Mesendoderm (in vitro differentiated cells): ENCODE measurements around the gene SNCA.

Experiments used
- DNase-seq: peaks from one replicate; pipeline ENCODE4 v3.0.0; 2013
- H2AK5ac ChIP-seq: 2 replicates; pipeline ENCODE4 v1.6.1; 2013; ENCODE audit warnings: low read length, inconsistent platforms
- H2BK120ac ChIP-seq: 2 replicates; pipeline ENCODE4 v1.6.1; 2013; ENCODE audit warnings: low read depth, mild to moderate bottlenecking, low read length, moderate library complexity, mixed read lengths
- H2BK15ac ChIP-seq: replicated peaks from 2 replicates; pipeline ENCODE4 v1.6.1; 2013; ENCODE audit warnings: low read depth, mild to moderate bottlenecking, moderate library complexity
- H2BK5ac ChIP-seq: 2 replicates; pipeline ENCODE4 v1.6.1; 2013; ENCODE audit warnings: low read length, inconsistent platforms
- H3K18ac ChIP-seq: 2 replicates; pipeline ENCODE4 v1.6.1; 2013; ENCODE audit warnings: mild to moderate bottlenecking, low read length, mixed read lengths
- H3K23ac ChIP-seq: one replicate; pipeline ENCODE4 v1.6.1; 2013; ENCODE audit warnings: low read length
- H3K27ac ChIP-seq: 2 replicates; pipeline ENCODE4 v1.5.1; 2013; ENCODE audit warnings: low read depth, mild to moderate bottlenecking, inconsistent platforms, low read length, moderate library complexity
- H3K27me3 ChIP-seq: 2 replicates; pipeline ENCODE4 v1.6.1; 2013; ENCODE audit warnings: low read length, control low read depth, mild to moderate bottlenecking, inconsistent platforms; ENCODE audit not compliant: insufficient read depth, poor library complexity
- H3K36me3 ChIP-seq: 2 replicates; pipeline ENCODE4 v1.6.1; 2013; ENCODE audit warnings: low read length, inconsistent platforms; ENCODE audit not compliant: control insufficient read depth, insufficient read depth
- H3K4ac ChIP-seq: one replicate; pipeline ENCODE4 v1.6.1; 2013; ENCODE audit warnings: low read depth, mild to moderate bottlenecking, low read length, moderate library complexity
- H3K4me1 ChIP-seq: 2 replicates; pipeline ENCODE4 v1.6.1; 2013; ENCODE audit warnings: low read depth, low read length, inconsistent platforms; ENCODE audit not compliant: control insufficient read depth
- H3K4me2 ChIP-seq: 2 replicates; pipeline ENCODE4 v1.6.1; 2013; ENCODE audit warnings: low read length
- H3K4me3 ChIP-seq: 2 replicates; pipeline ENCODE4 v1.5.1; 2013; ENCODE audit warnings: mild to moderate bottlenecking, low read length
- H3K56ac ChIP-seq: one replicate; pipeline ENCODE4 v1.6.1; 2013; ENCODE audit warnings: low read length
- H3K79me1 ChIP-seq: 2 replicates; pipeline ENCODE4 v1.6.1; 2013; ENCODE audit warnings: low read length, inconsistent platforms
- H3K79me2 ChIP-seq: 2 replicates; pipeline ENCODE4 v1.6.1; 2013; ENCODE audit warnings: mild to moderate bottlenecking, low read length; ENCODE audit not compliant: control insufficient read depth, insufficient read depth
- H3K9ac ChIP-seq: 2 replicates; pipeline ENCODE4 v1.6.1; 2013; ENCODE audit warnings: low read length, inconsistent platforms
- H4K5ac ChIP-seq: one replicate; pipeline ENCODE4 v1.6.1; 2013; ENCODE audit warnings: low read length
- H4K8ac ChIP-seq: one replicate; pipeline ENCODE4 v1.6.1; 2013; ENCODE audit warnings: low read depth, mild to moderate bottlenecking, control low read depth, low read length, moderate library complexity
- WGBS: extraction: QIAGEN DNeasy Blood & Tissue Kit; methylation state at CpG from one replicate; pipeline ENCODE4 v1.1.7; 2013; ENCODE audit warnings: low lambda C conversion rate, missing lambda C conversion rate; ENCODE audit not compliant: insufficient coverage; ENCODE audit errors: extremely low coverage; 5-methylcytosine and 5-hydroxymethylcytosine counted together

SNCA gene

DNA sequence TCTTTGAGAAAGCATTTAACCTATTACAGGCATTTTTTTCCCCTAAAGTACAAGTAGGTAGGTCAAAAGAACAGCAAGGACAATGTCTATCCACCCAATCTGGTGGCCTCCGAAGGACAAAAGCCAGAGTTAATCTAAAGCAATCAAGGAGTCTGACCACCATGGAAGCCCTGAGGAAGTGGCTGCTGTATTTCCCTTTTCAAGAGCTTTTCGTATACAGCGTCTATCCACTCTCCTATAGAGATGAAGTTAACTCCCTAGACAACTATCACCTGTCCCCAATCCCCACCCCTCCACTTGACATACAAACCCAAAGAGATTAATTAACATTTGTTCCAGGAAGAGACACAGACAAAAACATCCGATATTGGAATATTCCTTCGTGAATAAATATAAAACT, 85.5 kb downstream of the SNCA start:
- H2BK15ac ChIP-seq = no peak overlapping the region
- H3K79me2 ChIP-seq = no peaks in the 10 kb centered on the region
- no peak overlapping the region for H3K23ac ChIP-seq
- no peak overlapping the region for H4K5ac ChIP-seq
- DNase-seq = no peak
- H4K8ac ChIP-seq = no peak overlapping the region
- no peak overlapping the region for H3K56ac ChIP-seq
- H3K27ac ChIP-seq = no peak overlapping the region
- H3K36me3 ChIP-seq = no peaks in the 10 kb centered on the region
- no peak overlapping the region for H2AK5ac ChIP-seq
- no peak overlapping the region for H3K9ac ChIP-seq
- no peaks in the 10 kb centered on the region for H3K79me1 ChIP-seq
- no CpG with 5 or more reads among the region's 5 CpGs for WGBS
- H3K18ac ChIP-seq = no peak overlapping the region
- H3K4me2 ChIP-seq = no peak overlapping the region
- no peak overlapping the region for H2BK120ac ChIP-seq
- no peak overlapping the region for H2BK5ac ChIP-seq
- H3K4me3 ChIP-seq = no peak overlapping the region
- H3K4ac ChIP-seq = no peak overlapping the region
- no peaks in the 10 kb centered on the region for H3K27me3 ChIP-seq
- H3K4me1 ChIP-seq = peaks cover 4% of the 10 kb centered on the region

DNA sequence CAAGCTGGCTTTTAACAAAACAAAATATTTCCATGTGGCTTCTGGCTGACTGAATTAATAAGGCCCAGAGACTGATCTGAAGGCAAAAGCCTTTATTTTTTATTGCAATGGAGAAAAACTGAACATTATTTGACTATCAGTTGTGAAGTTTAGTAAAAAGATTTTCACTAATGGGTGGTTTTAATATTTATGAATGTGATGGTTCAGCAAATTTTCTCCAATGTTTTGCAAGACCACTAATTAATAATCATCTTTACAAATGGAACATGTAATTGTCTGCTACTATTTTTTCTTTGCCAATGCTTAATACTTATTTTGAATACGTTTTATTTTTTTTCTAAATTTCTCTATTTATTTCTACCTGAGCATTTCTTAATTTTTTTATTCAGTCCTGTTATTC, 90.6 kb downstream of the SNCA start:
- peaks cover 2% of the 10 kb centered on the region for H3K4me1 ChIP-seq
- no peak overlapping the region for H2BK15ac ChIP-seq
- H3K23ac ChIP-seq = no peak overlapping the region
- H3K36me3 ChIP-seq = no peaks in the 10 kb centered on the region
- no peak overlapping the region for H2AK5ac ChIP-seq
- no peak overlapping the region for H3K4me2 ChIP-seq
- no peak overlapping the region for H2BK120ac ChIP-seq
- H3K79me2 ChIP-seq = no peaks in the 10 kb centered on the region
- H3K4ac ChIP-seq = no peak overlapping the region
- DNase-seq = no peak
- H2BK5ac ChIP-seq = no peak overlapping the region
- no peak overlapping the region for H4K8ac ChIP-seq
- no peaks in the 10 kb centered on the region for H3K27me3 ChIP-seq
- no peak overlapping the region for H3K4me3 ChIP-seq
- H3K79me1 ChIP-seq = no peaks in the 10 kb centered on the region
- H3K27ac ChIP-seq = no peak overlapping the region
- no peak overlapping the region for H4K5ac ChIP-seq
- H3K9ac ChIP-seq = no peak overlapping the region
- no peak overlapping the region for H3K18ac ChIP-seq
- H3K56ac ChIP-seq = no peak overlapping the region
- WGBS = no CpG with 5 or more reads among the region's 1 CpG

DNA sequence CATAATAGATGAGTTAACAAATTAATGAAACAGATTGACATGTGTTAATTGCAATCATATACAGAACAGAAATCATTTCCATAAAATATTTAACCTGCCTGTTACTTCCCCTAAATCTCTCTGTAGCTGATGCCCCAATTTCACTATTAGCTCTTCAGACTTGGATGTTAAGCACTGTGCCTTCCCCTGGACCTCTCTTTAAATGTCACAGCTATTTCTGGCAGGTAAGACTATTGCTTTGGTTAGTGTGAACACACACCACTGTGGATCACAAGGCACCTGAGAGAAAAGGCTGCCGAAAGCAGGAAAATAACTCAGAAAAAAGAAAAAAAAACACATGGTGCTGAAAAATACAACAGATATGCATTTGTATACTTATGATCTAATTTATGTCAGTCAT, 91.3 kb downstream of the SNCA start:
- Histone ChIP-seq H3K4me3 (no peak overlapping the region), H4K5ac (no peak overlapping the region), H3K56ac (no peak overlapping the region), H3K4me2 (no peak overlapping the region), H3K18ac (no peak overlapping the region), H4K8ac (no peak overlapping the region), H2BK120ac (no peak overlapping the region), H3K23ac (no peak overlapping the region), H3K36me3 (no peaks in the 10 kb centered on the region), H2BK15ac (no peak overlapping the region), H3K4ac (no peak overlapping the region), H3K79me1 (no peaks in the 10 kb centered on the region), H3K4me1 (peaks cover 2% of the 10 kb centered on the region), H3K79me2 (no peaks in the 10 kb centered on the region), H2AK5ac (no peak overlapping the region), H3K27me3 (no peaks in the 10 kb centered on the region), H2BK5ac (no peak overlapping the region), H3K27ac (no peak overlapping the region), H3K9ac (no peak overlapping the region)
- WGBS = no CpG with 5 or more reads among the region's 1 CpG
- DNase-seq = no peak

DNA sequence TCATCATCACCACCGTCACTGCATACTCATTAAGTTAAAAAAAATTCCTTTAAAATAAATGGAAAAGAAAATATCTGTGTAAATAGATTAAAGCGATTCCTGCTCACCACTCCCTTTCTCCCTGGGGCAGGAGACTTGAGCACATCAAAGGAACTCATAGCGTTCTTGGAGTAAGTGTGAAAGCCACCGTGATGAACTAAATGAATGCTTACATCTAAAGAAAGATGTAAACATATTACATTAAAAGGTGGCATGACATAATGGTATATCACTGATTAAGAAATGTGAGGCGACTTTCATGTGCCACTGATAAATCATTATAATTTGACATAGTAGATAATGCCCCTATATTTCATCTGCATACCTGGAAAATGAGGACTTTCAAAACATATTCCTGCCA, 92.0 kb downstream of the SNCA start:
- H3K4ac ChIP-seq = no peak overlapping the region
- H3K79me1 ChIP-seq = no peaks in the 10 kb centered on the region
- H3K23ac ChIP-seq = no peak overlapping the region
- H2BK120ac ChIP-seq = no peak overlapping the region
- H3K27me3 ChIP-seq = no peaks in the 10 kb centered on the region
- no peak overlapping the region for H3K27ac ChIP-seq
- no peak overlapping the region for H3K4me3 ChIP-seq
- DNase-seq = no peak
- no peak overlapping the region for H3K4me2 ChIP-seq
- H2BK5ac ChIP-seq = no peak overlapping the region
- no peak overlapping the region for H2AK5ac ChIP-seq
- no peak overlapping the region for H4K5ac ChIP-seq
- no peak overlapping the region for H2BK15ac ChIP-seq
- no peak overlapping the region for H4K8ac ChIP-seq
- no peaks in the 10 kb centered on the region for H3K36me3 ChIP-seq
- peaks cover 2% of the 10 kb centered on the region for H3K4me1 ChIP-seq
- no peaks in the 10 kb centered on the region for H3K79me2 ChIP-seq
- H3K9ac ChIP-seq = no peak overlapping the region
- no peak overlapping the region for H3K56ac ChIP-seq
- H3K18ac ChIP-seq = no peak overlapping the region
- WGBS = no CpG with 5 or more reads among the region's 5 CpGs

DNA sequence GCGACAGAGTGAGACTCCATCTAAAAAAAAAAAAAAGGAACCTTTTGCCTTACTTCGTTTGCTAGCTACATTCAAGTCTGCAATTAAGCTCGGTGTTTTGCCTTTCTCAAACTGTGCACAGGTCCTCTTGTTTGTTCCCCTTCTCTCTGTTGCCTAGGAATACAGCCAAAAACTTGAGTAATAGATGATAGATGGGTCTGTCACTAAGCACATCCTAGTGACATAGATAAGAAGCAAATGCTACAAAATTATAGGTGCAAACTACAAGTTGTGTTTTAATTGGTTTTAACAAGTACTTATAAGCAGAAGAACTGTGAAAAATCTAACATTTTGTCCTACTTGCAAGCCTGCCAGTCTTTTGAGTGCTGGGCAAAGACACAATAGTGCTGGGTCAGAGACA, 95.2 kb downstream of the SNCA start:
- no peak overlapping the region for H3K4me2 ChIP-seq
- no peak overlapping the region for H3K27ac ChIP-seq
- H4K8ac ChIP-seq = no peak overlapping the region
- WGBS = no CpG with 5 or more reads among the region's 3 CpGs
- no peak overlapping the region for H2BK5ac ChIP-seq
- no peak overlapping the region for H3K9ac ChIP-seq
- no peaks in the 10 kb centered on the region for H3K36me3 ChIP-seq
- no peak overlapping the region for H3K56ac ChIP-seq
- H4K5ac ChIP-seq = no peak overlapping the region
- H3K23ac ChIP-seq = no peak overlapping the region
- H3K27me3 ChIP-seq = no peaks in the 10 kb centered on the region
- no peak overlapping the region for H2BK15ac ChIP-seq
- no peak overlapping the region for H3K4ac ChIP-seq
- no peaks in the 10 kb centered on the region for H3K4me1 ChIP-seq
- no peak overlapping the region for H2AK5ac ChIP-seq
- no peak for DNase-seq
- no peaks in the 10 kb centered on the region for H3K79me1 ChIP-seq
- no peaks in the 10 kb centered on the region for H3K79me2 ChIP-seq
- H3K4me3 ChIP-seq = no peak overlapping the region
- no peak overlapping the region for H3K18ac ChIP-seq
- no peak overlapping the region for H2BK120ac ChIP-seq

DNA sequence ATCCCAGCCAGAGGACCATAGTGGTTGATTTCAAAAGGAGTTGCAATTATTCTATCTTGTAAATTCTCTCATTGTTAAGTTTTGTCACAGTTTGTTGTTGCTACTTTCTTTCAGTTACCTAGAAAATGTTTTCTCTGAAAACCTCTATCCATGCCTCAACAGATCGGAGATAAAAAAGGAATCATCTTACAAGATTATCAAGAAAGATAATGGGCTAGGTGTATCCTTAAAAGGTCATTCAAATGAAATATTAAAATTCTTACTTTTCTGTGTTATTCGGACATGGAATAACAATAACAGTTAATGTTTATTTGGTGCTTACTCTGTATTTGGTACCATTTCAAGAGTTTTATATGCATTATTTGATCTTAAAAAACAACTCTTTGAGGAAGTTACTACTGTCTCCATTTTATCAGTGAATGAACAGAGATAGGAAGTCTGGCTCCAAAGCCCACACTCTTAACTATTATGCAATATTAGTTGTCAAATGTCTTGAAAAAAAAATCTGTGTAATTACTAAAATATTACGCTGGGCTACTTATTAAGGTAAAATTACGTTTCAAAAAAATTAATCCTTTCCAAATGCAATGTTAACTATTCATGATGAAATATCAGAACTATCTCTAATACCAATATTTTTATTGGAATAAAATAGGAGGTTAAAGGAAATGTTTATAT, 97.5 kb downstream of the SNCA start:
- no peak overlapping the region for H3K23ac ChIP-seq
- H3K9ac ChIP-seq = no peak overlapping the region
- no peak overlapping the region for H2BK15ac ChIP-seq
- no peak overlapping the region for H4K5ac ChIP-seq
- no peak overlapping the region for H3K27ac ChIP-seq
- H3K18ac ChIP-seq = no peak overlapping the region
- no peaks in the 10 kb centered on the region for H3K79me2 ChIP-seq
- no CpG with 5 or more reads among the region's 4 CpGs for WGBS
- no peak overlapping the region for H4K8ac ChIP-seq
- H3K4me3 ChIP-seq = no peak overlapping the region
- no peaks in the 10 kb centered on the region for H3K79me1 ChIP-seq
- no peaks in the 10 kb centered on the region for H3K4me1 ChIP-seq
- no peak overlapping the region for H3K4me2 ChIP-seq
- H2BK5ac ChIP-seq = no peak overlapping the region
- DNase-seq = peak; percentile 28
- H2AK5ac ChIP-seq = no peak overlapping the region
- no peak overlapping the region for H2BK120ac ChIP-seq
- H3K56ac ChIP-seq = no peak overlapping the region
- H3K4ac ChIP-seq = no peak overlapping the region
- H3K36me3 ChIP-seq = no peaks in the 10 kb centered on the region
- no peaks in the 10 kb centered on the region for H3K27me3 ChIP-seq
